ENCODE results near the gene KCTD5.
"Not testable (repeated sequence)": the region's sequence is repeated elsewhere in the genome, so short reads cannot be mapped to it uniquely, and the experiment has no call there.

The KCTD5 gene, protein sequence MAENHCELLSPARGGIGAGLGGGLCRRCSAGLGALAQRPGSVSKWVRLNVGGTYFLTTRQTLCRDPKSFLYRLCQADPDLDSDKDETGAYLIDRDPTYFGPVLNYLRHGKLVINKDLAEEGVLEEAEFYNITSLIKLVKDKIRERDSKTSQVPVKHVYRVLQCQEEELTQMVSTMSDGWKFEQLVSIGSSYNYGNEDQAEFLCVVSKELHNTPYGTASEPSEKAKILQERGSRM

DNA sequence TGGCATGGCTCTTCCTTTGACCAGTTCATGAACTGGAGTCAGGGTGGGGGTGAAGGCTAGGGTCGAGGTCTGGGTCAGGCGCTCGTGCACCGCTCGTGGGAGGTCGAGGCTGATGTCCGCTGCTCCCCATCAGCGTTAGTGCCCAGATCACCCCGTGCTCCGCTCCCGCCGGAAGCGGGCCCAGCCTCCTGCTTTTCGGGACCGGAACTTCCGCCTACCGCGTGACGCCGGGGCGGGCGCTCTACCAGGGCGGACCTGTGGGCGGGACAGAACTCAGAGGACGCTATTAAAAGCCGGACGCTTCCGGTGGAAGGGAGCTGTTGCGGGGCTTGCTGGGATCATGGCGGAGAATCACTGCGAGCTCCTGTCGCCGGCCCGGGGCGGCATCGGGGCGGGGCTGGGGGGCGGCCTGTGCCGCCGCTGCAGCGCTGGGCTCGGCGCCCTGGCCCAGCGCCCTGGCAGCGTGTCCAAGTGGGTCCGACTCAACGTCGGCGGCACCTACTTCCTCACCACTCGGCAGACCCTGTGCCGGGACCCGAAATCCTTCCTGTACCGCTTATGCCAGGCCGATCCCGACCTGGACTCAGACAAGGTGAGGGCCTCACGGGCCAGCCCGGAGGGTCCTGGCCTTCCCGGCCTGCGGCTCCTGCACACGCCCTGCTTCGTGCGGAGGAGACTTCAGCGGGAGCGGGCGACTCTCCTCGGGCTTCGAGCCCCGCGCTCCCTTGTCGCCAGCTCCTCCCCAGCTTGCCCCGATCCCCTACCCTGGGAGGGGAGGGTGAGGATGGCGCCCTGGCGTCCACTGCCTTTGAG lies at the start of gene KCTD5:
KCTD5 (plus strand) TSS at position 315 of the 813 bp plus-strand sequence; CDS start at position 341, 26 bp downstream.
- DNase-seq (ENCODE audit: low spot score): peak; percentile 97

DNA sequence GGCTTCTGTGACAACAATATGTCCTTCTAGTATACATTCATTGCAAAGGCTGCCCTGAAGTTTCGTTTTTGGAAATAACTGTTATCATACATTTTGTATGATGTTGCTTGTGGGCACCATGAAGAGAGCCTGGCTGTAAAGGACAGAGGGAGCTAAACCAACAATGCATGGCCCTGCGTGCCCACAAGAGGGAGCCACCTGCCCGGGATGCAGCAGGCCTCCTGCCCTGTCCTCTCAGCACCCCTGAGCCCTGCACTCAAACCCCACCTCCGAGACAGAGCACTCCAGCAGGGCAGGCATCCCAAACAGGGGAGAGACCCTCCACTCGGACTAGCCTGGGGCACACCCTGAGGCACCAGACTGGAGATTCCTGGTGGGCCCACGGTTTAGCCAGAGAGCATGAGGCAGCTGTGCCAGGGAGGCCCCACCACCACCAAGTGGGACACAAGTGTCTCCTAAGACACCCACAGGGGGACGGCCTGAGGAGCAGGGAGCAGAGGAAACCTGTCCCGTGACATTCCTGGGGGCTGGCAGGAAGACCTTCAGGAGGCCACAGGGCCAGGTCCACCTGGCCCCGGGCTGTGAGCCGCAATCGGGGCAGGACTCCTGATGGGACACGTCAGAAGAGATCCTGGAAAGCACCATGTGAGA lies 43.1 kb upstream of the KCTD5 start:
- not testable (repeated sequence) for DNase-seq (ENCODE audit: low spot score)

- DNase-seq (ENCODE audit: low spot score): not testable (repeated sequence)
These were observed 42.6 kb upstream of the KCTD5 start for GRCh38 chr16:2639722-2640072.

DNA sequence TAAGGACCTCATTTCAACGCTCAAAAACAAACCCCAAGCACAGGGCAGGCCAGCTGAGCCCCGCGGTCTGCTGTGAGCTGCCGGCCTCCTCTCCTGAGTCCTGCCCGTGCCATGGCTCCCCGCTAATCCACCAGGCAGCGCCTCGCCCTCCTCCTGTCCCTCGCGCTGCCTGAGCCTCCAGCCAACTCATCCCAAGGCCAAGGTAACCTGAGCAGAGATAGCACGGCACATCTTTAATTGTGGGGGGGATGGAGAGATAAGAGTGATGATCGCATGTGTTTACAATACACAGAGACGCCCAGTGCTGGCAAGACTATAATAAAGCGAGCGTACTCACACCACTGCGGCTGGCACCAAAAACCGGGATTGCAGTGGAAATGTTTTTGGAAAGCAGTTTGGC lies 39.8 kb upstream of the KCTD5 start:
- DNase-seq (ENCODE audit: low spot score): not testable (repeated sequence)

DNA sequence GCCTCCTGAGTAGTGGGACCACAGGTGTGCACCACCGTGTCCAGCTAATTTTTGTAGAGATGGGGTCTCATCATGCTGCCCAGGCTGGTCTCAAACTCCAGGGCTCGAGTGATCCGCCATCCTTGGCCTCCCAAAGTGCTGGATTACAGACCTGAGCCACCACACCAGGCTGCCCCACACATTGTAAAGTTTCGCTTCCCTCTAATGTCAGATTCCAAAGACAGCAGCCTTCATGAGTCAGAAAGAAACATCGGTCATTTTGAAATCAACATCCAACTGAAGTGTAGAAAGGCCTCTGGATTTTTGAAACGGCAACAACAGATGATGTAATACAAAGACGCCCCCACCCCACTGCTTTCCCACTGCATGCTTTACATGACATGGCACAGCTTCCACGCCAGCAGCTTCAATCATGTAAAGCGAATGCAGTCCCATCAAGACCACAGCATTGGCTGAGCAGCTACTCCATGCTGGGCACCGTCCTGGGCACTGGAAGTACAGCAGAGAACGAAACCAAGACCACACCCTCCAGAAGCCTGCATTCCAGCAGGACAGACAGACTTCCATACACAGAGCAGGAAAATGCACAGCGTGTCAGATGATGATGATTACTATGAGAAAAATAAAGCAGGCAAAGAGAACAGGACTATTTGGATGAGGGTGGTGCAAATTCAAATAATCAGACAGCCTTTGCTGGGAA lies 37.4 kb upstream of the KCTD5 start:
- DNase-seq (ENCODE audit: low spot score): not testable (repeated sequence)

GRCh38 chr16:2651268-2651871 lies 31.0 kb upstream of the KCTD5 start:
- not testable (repeated sequence) for DNase-seq (ENCODE audit: low spot score)

- DNase-seq (ENCODE audit: low spot score): not testable (repeated sequence)
These were observed 28.4 kb upstream of the KCTD5 start for GRCh38 chr16:2653915-2654314.

- not testable (repeated sequence) for DNase-seq (ENCODE audit: low spot score)
These were observed 27.4 kb upstream of the KCTD5 start for GRCh38 chr16:2654949-2655348.

DNA sequence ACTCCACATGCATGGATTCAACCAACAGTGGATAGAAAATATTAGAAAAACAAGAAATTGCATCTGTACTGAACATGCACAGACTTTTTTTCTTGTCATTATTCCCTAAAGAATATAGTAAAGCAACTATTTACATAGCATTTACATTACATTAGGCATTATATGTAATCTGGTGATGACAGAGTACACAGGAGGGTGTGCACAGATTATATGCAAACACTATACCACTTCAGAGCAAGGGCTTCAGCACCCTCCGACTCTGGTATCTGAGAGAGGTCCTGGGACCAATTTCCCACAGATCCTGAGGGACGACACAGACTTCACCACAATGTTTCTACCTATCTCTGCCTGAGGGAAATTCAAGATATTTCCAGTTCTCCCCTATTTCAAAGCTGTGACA lies 25.3 kb upstream of the KCTD5 start:
- DNase-seq (ENCODE audit: low spot score): no peak

- DNase-seq (ENCODE audit: low spot score): not testable (repeated sequence)
These were observed 24.5 kb upstream of the KCTD5 start for GRCh38 chr16:2657803-2658202.

GRCh38 chr16:2659560-2659959 lies 22.8 kb upstream of the KCTD5 start:
- not testable (repeated sequence) for DNase-seq (ENCODE audit: low spot score)

DNA sequence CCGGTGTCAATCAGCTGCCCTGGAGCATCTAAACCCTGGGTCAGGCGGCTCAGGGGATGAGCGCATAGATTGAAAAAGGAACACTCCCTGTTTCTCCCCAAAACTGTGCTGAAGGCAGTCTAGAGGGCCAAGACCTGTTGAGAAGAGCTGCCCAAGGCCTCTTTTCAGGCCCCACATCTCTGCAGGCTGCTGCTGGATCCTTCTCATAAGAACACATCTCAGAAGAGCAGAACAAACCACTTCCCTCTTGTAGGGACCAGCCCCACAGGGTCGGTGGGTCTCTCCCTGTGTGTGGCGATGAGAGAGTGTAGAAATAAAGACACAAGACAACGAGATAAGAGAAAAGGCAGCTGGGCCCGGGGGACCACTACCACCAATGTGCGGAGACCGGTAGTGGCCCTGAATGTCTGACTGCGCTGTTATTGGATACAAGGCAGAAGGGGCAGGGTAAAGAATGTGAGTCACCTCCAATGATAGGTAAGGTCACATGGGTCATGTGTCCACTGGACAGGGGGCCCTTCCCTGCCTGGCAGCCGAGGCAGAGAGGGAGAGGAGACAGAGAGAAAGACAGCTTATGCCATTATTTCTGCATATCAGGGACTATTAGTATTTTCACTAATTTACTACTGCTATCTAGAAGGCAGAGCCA lies 22.2 kb upstream of the KCTD5 start:
- DNase-seq (ENCODE audit: low spot score): not testable (repeated sequence)

GRCh38 chr16:2660755-2661373 lies 21.5 kb upstream of the KCTD5 start:
- DNase-seq (ENCODE audit: low spot score): not testable (repeated sequence)

GRCh38 chr16:2663553-2664546 lies 18.5 kb upstream of the KCTD5 start:
- DNase-seq (ENCODE audit: low spot score): no peak

- no peak for DNase-seq (ENCODE audit: low spot score)
These were observed 17.7 kb upstream of the KCTD5 start for GRCh38 chr16:2664574-2664982.

DNA sequence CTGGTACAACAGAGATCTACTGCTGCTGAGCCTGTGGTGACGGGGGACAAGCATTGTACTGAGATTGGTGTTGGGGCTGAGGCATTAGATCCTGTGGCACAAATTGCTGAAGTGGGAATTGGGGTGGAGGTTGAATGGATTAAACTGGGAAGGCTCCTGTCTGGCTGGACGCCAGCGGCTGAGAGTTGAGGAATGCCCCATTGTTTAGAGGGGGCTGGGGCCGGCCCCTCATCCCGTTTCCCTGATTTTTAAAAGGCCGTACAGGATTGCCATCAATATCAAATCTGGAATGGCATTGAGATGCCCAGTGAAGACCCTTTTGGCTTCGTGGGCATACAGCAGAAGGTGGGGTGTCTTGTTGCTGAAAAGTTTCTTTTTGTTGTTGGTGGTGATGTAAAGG lies 15.7 kb upstream of the KCTD5 start:
- not testable (repeated sequence) for DNase-seq (ENCODE audit: low spot score)

DNA sequence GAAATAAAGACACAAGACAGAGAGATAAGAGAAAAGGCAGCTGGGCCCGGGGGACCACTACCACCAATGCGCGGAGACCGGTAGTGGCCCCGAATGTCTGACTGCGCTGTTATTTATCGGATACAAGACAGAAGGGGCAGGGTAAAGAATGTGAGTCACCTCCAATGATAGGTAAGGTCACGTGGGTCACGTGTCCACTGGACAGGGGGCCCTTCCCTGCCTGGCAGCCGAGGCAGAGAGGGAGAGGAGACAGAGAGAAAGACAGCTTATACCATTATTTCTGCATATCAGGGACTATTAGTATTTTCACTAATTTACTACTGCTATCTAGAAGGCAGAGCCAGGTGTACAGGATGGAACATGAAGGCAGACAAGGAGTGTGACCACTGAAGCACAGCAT lies 12.7 kb upstream of the KCTD5 start:
- not testable (repeated sequence) for DNase-seq (ENCODE audit: low spot score)

DNA sequence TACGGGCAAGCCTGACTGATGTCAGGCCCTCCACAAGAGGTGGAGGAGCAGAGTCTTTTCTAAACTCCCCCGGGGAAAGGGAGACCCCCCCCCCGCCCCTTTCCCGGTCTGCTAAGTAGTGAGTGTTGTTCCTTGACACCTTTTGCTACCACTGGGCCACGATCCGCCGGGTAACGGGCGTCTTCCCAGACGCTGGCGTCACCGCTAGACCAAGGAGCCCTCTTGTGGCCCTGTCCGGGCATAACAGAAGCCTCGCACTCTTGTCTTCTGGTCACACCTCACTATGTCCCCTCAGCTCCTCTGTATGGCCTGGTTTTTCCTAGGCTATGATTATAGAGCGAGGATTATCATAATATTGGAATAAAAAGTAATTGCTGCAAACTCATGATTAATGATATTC lies 12.3 kb upstream of the KCTD5 start:
- DNase-seq (ENCODE audit: low spot score): peak; percentile 68

DNA sequence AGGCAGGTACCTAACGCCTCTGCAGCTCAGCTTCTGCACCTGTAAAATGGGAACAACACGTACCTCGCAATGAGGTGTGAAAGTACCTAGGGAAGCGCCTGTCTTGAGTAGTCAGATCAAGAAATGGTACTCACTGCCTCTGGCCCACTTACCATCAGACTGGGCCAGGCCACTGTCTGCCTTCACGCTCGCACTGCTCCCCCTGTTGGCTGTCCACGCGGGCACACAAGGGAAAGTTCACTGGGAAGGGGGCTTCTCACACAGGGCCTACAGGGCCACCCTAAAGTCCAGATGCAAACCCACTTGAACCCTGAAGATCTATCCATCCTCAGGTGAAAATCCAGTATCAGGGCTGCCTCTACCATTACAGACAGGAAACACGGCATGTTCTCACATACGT lies 11.1 kb upstream of the KCTD5 start:
- DNase-seq (ENCODE audit: low spot score): not testable (repeated sequence)

DNA sequence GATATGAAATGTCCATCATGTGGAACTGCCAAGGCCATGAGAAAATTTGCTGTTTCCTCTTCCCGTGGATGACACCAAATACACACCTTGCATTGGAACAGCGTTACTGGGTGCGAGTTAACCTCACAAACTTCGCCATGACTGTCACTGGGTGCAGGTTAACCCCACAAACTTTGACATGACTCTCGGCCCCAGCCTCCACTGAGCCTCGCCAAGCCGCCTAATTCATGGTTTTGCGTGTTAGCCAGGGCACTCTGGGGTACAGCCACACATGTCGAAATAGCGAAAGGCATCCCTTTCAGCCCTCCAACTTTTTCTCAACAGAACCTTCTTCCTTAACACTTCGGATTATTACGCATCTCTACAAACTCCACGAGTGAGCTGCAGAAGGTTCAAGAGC lies 10.6 kb upstream of the KCTD5 start:
- DNase-seq (ENCODE audit: low spot score): no peak
